T-cell (primary cell): ENCODE measurements around the gene ESPNL. TPM values are rescaled to one million over a fixed set of nuclear protein-coding genes. Genes with fewer than 3 reads are reported as not detected.

Experiments
- ATAC-seq, 4 experiments: fragments of 200-7000 bp in 3 of 4; fragments of 150-1000 bp in 1 of 4; cut with Tn5 transposase; replicated peaks in 1 of 4; 1 replicate in 3 of 4; 2 replicates in 1 of 4; pipeline ENCODE4 v1.10.0; 2021; ENCODE audit warnings: moderate library complexity in 3 of 4, mild to moderate bottlenecking in 2 of 4, moderate number of reproducible peaks in 1 of 4
- CTCF ChIA-PET, 2 donors: fragments of 300-600 bp; sonication (Branson Sonifier 250); formaldehyde crosslinking; loops; one replicate each; lab custom pipeline; 2022; ENCODE audit warnings: antibody characterized with exemption in 2 of 2; lab: Charles Lee
- POLR2A ChIA-PET, 2 donors: fragments of 300-600 bp; sonication (Branson Sonifier 250); formaldehyde crosslinking; loops; one replicate each; lab custom pipeline; 2022; ENCODE audit warnings: antibody characterized with exemption in 2 of 2; lab: Charles Lee
- DNase-seq, 35 experiments: peaks; one replicate each; pipeline versions ENCODE4 v3.0.0 to v3.0.0-alpha.2; 2013 to 2023
- H3K27ac ChIP-seq: one replicate; pipeline ENCODE4 v1.5.1; 2013; ENCODE audit warnings: low read length
- H3K27me3 ChIP-seq, 2 experiments: replicated peaks in 1 of 2; 1 replicate in 1 of 2; 2 replicates in 1 of 2; pipeline versions ENCODE4 v1.6.1 to v1.7.0; 2013; ENCODE audit warnings: low read length in 1 of 2, mixed read lengths in 1 of 2; ENCODE audit not compliant: control insufficient read depth in 2 of 2, insufficient read depth in 2 of 2; ENCODE audit errors: extremely low read depth in 1 of 2
- H3K36me3 ChIP-seq, 2 donors: 1 replicate in 1 of 2; 2 replicates in 1 of 2; pipeline versions ENCODE4 v1.6.1 to v1.7.0; 2013; ENCODE audit warnings: low read length in 1 of 2; ENCODE audit not compliant: control insufficient read depth in 2 of 2, insufficient read depth in 1 of 2; ENCODE audit errors: extremely low read depth in 1 of 2
- H3K4me1 ChIP-seq, 2 experiments: 1 replicate in 1 of 2; 2 replicates in 1 of 2; pipeline versions ENCODE4 v1.6.1 to v1.7.0; 2013; ENCODE audit warnings: low read length in 2 of 2, mixed read lengths in 1 of 2; ENCODE audit not compliant: insufficient read depth in 2 of 2, control insufficient read depth in 1 of 2; ENCODE audit errors: extremely low read depth in 1 of 2
- H3K4me3 ChIP-seq, 2 donors: 1 replicate in 1 of 2; 2 replicates in 1 of 2; pipeline versions ENCODE4 v1.5.1 to v1.7.0; 2013; ENCODE audit warnings: mild to moderate bottlenecking in 2 of 2, low read length in 1 of 2, moderate library complexity in 1 of 2; ENCODE audit not compliant: control insufficient read depth in 1 of 2; ENCODE audit errors: extremely low read depth in 1 of 2
- H3K9me3 ChIP-seq: 2 replicates; pipeline ENCODE4 v1.7.0; 2013
- H3K27ac Mint-ChIP-seq, 2 donors: one replicate each; pipeline ENCODE4 v1.8.0; 2020 to 2021; ENCODE audit warnings: mild to moderate bottlenecking in 2 of 2, mixed read lengths in 2 of 2
- H3K27me3 Mint-ChIP-seq, 2 donors: one replicate each; pipeline ENCODE4 v1.8.0; 2021 to 2022; ENCODE audit warnings: mixed read lengths in 2 of 2
- H3K36me3 Mint-ChIP-seq: one replicate; pipeline ENCODE4 v1.8.0; 2021; ENCODE audit warnings: mixed read lengths
- H3K4me1 Mint-ChIP-seq, 3 donors: one replicate each; pipeline ENCODE4 v1.8.0; 2020 to 2022; ENCODE audit warnings: mixed read lengths in 3 of 3, mild to moderate bottlenecking in 1 of 3
- H3K4me3 Mint-ChIP-seq, 3 donors: one replicate each; pipeline ENCODE4 v1.8.0; 2020 to 2022; ENCODE audit warnings: mild to moderate bottlenecking in 3 of 3, mixed read lengths in 3 of 3, moderate library complexity in 3 of 3
- H3K9me3 Mint-ChIP-seq, 3 donors: one replicate each; pipeline ENCODE4 v1.8.0; 2020 to 2022; ENCODE audit warnings: mixed read lengths in 3 of 3
- WGBS: methylation state at CpG from one replicate; pipeline ENCODE4 v1.1.5; 2013; ENCODE audit warnings: missing lambda C conversion rate; ENCODE audit not compliant: insufficient coverage; 5-methylcytosine and 5-hydroxymethylcytosine counted together
- total RNA-seq, 35 experiments: library from RNA in 6 of 35; stranded (reverse) in 6 of 35; fragments of 120-200 nt in 1 of 35; gene quantifications; one replicate each; pipeline versions ENCODE4 v1.2.1 to v1.2.4 and lab custom pipeline; 2013 to 2026

The ESPNL gene
- total RNA-seq, 5 donors from 2014 or later (not counting 1 experiment from before 2014, with no cell fraction given) = 0.10 to 0.44 (median 0.25) TPM; not detected in 2

DNA sequence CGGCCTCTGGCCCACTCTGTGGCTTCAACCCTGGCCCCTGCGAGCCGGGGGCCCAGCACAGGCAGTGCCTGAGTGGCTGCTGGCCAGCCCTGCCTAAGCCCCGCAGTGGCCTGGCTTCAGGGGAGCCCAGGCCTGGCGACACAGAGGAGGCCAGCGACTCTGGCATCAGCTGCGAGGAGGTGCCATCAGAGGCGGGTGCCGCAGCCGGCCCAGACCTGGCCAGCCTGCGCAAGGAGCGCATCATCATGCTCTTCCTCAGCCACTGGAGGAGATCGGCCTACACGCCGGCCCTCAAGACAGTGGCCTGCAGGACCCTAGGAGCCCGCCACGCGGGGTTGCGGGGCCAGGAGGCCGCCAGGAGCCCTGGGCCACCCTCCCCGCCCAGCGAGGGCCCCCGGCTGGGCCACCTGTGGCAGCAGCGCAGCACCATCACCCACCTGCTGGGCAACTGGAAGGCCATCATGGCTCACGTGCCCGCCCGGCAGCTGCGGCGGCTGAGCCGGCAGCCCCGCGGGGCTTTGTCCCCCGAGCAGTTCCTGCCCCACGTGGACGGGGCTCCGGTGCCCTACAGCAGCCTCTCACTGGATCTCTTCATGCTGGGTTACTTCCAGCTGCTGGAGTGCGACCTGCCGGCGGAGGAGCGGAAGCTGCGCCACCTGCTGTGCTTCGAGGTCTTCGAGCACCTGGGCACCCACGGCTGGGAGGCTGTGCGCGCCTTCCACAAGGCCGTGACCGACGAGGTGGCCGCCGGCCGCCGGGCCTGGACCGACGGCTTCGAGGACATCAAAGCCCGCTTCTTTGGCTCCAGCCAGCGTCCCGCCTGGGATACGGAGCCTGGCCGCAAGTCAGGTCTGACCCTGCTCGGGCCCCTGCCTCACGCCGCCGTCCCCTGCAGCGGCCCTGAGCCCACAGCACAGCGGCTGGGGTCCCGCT lies 30.8 kb downstream of the ESPNL start:
- CTCF ChIA-PET = no interaction called here
- Mint-ChIP-seq H3K4me3 (no peak overlapping the region), H3K36me3 (no peaks in the 10 kb centered on the region), H3K9me3 (no peaks in the 10 kb centered on the region), H3K27me3 (no peaks in the 10 kb centered on the region), H3K4me1 (no peaks in the 10 kb centered on the region), H3K27ac (no peak overlapping the region)
- 89% methylated on average over 60 of the region's 68 CpGs for WGBS
- ATAC-seq (no peak), DNase-seq (no peak)
- Histone ChIP-seq H3K9me3 (no peaks in the 10 kb centered on the region), H3K27me3 (peaks cover 0 to 9% of the 10 kb centered on the region in 2 experiments), H3K4me1 (peaks cover 0 to 6% of the 10 kb centered on the region in 2 experiments), H3K27ac (no peak overlapping the region), H3K4me3 (no peak overlapping the region), H3K36me3 (no peaks in the 10 kb centered on the region)
- POLR2A ChIA-PET = no interaction called here

DNA sequence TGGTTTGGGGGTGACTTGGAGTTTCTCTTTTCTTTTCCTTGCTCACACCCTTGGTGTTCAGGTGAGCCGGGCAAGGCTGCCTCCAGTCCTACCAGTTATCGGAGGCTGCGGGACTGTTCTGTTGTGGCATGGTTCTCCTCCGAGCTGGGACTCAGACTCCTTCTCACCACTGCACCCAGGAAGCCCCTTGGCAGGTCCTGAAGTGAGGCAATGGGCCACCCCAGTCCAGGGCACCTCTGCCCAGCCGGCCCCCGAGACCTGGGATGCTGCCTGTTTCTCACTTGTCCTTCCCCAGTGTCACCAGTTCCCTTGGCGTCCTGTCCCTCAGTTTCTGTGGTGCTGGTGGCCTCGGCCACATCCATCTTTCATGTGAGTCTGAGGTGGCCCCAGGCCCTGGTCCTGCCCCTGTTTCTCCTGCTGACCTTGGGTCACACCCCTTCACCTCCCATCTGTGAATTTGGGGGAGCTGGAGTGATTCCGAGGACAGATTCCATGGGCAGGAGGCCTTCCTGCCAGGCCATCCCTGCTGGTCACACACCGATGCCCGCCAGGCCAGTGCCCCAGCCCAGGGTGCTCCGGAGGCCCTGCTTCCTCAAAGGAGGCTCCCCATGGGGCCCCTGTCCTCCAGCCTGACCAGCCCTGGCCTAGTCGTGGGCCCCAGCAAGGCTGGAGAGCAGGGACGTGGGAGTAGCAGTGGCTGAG lies 31.8 kb downstream of the ESPNL start:
- no peak overlapping the region for H3K4me3 Mint-ChIP-seq
- H3K9me3 Mint-ChIP-seq = no peaks in the 10 kb centered on the region
- Histone ChIP-seq H3K4me3 (no peak overlapping the region), H3K27ac (no peak overlapping the region), H3K27me3 (peaks cover 0 to 9% of the 10 kb centered on the region in 2 experiments), H3K36me3 (no peaks in the 10 kb centered on the region), H3K9me3 (no peaks in the 10 kb centered on the region), H3K4me1 (peaks cover 0 to 6% of the 10 kb centered on the region in 2 experiments)
- ATAC-seq (no peak), DNase-seq (no peak)
- CTCF ChIA-PET = no interaction called here
- H3K36me3 Mint-ChIP-seq = no peaks in the 10 kb centered on the region
- WGBS = 84% methylated on average over 10 of the region's 14 CpGs
- H3K27ac Mint-ChIP-seq = no peak overlapping the region
- H3K27me3 Mint-ChIP-seq = no peaks in the 10 kb centered on the region
- no peaks in the 10 kb centered on the region for H3K4me1 Mint-ChIP-seq
- POLR2A ChIA-PET = no interaction called here

DNA sequence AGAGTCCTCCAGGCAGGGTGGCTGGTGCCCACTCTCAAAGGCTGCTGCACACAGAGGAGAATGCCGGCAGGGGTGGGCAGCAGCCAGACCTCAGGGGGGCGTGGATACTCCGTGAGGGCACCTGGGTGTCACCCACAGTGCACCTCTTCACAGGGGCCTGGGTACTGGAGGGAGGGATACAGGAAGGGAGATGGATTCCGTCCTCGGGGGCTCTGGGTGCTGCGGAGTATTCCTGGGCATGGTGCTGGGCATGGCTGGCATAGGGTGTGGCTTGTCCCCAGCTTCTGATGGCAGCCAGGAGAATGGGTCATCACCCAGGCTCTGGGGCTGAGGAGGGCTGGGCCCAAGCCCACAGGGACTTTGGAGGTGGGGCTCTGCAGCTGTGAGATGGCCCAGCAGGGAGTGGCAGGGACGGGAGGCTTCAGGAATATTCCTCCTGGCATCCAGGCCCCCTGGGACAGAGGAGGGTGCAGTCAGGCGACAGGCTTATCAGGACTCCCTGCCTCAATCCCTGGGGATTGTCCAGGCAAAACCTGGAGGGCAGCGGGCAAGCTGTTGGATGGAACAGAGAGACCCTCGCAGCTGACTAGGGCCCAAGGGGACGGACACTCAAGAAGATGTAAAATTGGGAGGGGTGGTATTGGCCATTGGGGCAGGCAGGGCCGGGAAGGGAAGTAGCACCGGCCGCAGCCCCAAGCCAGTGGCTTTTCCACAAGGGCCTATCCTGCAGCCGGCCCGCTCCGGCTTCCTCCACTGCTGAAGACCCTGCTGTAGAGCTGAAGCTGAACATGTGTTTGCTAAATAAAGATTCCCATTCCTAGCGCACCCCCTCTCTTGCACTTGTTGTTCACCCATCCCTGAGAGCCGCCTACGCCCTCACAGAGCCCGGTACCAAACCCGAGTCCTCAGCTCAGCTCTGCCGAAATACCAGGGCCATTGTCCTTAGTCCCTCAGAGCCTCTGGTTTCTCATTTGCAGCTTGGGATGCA lies 32.6 kb downstream of the ESPNL start:
- no peak overlapping the region for H3K27ac ChIP-seq
- Mint-ChIP-seq H3K27ac (no peak overlapping the region), H3K4me1 (no peaks in the 10 kb centered on the region), H3K9me3 (no peaks in the 10 kb centered on the region), H3K36me3 (no peaks in the 10 kb centered on the region), H3K27me3 (no peaks in the 10 kb centered on the region), H3K4me3 (no peak overlapping the region)
- ChIA-PET POLR2A (no interaction called here), CTCF (no interaction called here)
- no peaks in the 10 kb centered on the region for H3K9me3 ChIP-seq
- no peaks in the 10 kb centered on the region for H3K4me1 ChIP-seq
- H3K27me3 ChIP-seq = peaks cover 0 to 9% of the 10 kb centered on the region in 2 experiments
- H3K36me3 ChIP-seq = no peaks in the 10 kb centered on the region
- no peak overlapping the region for H3K4me3 ChIP-seq
- 86% methylated on average over 13 of the region's 23 CpGs for WGBS
- DNase-seq (no peak), ATAC-seq (no peak)

DNA sequence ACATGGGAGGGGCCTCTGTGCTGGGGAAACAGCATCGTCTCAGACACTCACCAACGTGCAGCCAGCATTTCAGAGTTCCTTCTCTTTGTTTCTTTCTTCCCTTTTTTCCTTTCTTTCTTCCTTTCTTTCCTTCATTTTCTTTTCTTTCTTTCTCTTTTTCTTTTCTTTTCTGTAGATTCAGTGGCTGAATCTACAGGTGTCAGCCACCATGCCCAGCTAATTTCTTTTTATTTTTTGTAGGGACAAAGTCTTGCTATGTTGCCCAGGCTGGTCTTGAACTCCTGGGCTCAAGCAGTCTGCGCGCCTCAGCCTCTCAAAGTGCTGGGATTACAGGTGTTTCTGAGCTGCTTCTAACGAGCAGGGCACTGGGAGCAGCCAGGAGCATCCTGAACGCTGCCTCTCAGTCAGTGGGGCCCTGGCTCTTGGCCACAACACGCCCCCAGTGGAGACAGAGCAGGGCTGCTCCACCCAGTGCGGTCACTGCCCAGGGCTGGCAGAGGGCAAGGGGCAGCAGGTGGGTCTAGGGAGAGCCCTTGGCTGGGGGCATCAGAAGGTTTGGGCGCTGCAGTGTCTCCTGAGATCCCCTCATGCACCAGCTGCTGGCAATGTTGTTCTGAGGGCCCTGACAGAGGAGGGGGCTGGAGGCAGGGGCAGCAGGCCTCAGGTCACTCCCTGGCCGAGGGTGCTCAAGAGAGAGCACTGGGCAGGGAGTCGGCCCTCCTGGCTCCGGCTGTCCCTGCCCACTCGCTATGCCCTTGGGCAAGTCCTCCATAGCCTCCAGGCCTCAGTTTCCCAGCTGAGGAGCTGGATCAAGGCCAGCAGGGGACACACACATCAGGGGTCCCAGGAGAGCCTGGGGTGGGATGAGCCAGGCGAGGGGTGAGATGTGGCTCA lies 33.6 kb downstream of the ESPNL start:
- POLR2A ChIA-PET = no interaction called here
- Histone ChIP-seq H3K27me3 (peaks cover 0 to 6% of the 10 kb centered on the region in 2 experiments), H3K27ac (no peak overlapping the region), H3K36me3 (no peaks in the 10 kb centered on the region), H3K9me3 (no peaks in the 10 kb centered on the region), H3K4me3 (no peak overlapping the region), H3K4me1 (no peaks in the 10 kb centered on the region)
- Mint-ChIP-seq H3K4me3 (no peak overlapping the region), H3K4me1 (no peaks in the 10 kb centered on the region), H3K36me3 (no peaks in the 10 kb centered on the region), H3K9me3 (no peaks in the 10 kb centered on the region), H3K27me3 (no peaks in the 10 kb centered on the region), H3K27ac (no peak overlapping the region)
- ATAC-seq = no peak
- DNase-seq = no peak
- 72% methylated on average over 13 of the region's 14 CpGs for WGBS
- CTCF ChIA-PET = no interaction called here

DNA sequence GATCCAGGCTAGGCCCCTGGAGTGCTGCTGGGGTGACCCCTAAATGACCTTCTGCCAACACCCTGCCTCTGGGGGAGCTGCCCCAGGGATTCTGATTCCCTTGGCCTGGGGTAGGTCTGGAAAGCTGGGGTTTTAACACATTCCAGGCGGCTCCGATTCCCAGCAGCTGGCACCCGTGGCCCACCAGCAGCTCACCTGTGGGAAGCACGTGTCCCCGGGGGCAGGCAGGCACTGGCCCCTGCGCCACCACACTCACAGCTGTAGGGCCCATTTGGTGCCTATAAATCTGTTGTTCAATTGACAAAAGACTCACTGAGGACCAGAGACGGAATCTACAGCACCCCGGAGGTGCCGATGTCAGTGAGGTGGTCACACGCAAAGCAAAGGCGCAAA lies 34.2 kb downstream of the ESPNL start:
- no peak overlapping the region for H3K27ac ChIP-seq
- DNase-seq (no peak), ATAC-seq (no peak)
- H3K9me3 ChIP-seq = no peaks in the 10 kb centered on the region
- H3K4me1 ChIP-seq = peaks cover 0 to 3% of the 10 kb centered on the region in 2 experiments
- Mint-ChIP-seq H3K27me3 (no peaks in the 10 kb centered on the region), H3K9me3 (no peaks in the 10 kb centered on the region), H3K27ac (no peak overlapping the region), H3K36me3 (no peaks in the 10 kb centered on the region), H3K4me3 (no peak overlapping the region), H3K4me1 (no peaks in the 10 kb centered on the region)
- H3K36me3 ChIP-seq = no peaks in the 10 kb centered on the region
- 86% methylated on average over 10 of the region's 11 CpGs for WGBS
- H3K27me3 ChIP-seq = peaks cover 0 to 6% of the 10 kb centered on the region in 2 experiments
- ChIA-PET CTCF (no interaction called here), POLR2A (no interaction called here)
- no peak overlapping the region for H3K4me3 ChIP-seq
